CD4-positive, alpha-beta T cell (primary cell): ENCODE data around the gene ZNF500. TPM values are rescaled to one million over a fixed set of nuclear protein-coding genes. Genes with fewer than 3 reads are reported as not detected.

Experiments used
- ATAC-seq: fragments of 200-7000 bp; cut with Tn5 transposase; one replicate; pipeline ENCODE4 v1.10.0; 2022; ENCODE audit warnings: mild to moderate bottlenecking; ENCODE audit not compliant: poor library complexity
- CTCF ChIA-PET: fragments of 350-600 bp; sonication (Branson Sonifier 250); formaldehyde crosslinking; loops from one replicate; lab custom pipeline; 2021; ENCODE audit warnings: antibody characterized with exemption, inconsistent platforms; lab: Charles Lee
- POLR2A ChIA-PET: fragments of 350-600 bp; sonication (Branson Sonifier 250); formaldehyde crosslinking; loops from one replicate; lab custom pipeline; 2021; ENCODE audit warnings: antibody characterized with exemption, inconsistent platforms; lab: Charles Lee
- DNase-seq, 14 experiments: peaks; one replicate each; pipeline ENCODE4 v3.0.0-alpha.2; 2013 to 2020; ENCODE audit warnings: mixed read lengths in 2 of 14
- H3K27ac ChIP-seq, 2 donors: one replicate each; pipeline versions ENCODE4 v1.5.1 to v1.7.0; 2013; ENCODE audit warnings: low read length in 2 of 2, low read depth in 1 of 2, mild to moderate bottlenecking in 1 of 2
- H3K27me3 ChIP-seq, 2 experiments: 1 replicate in 1 of 2; 2 replicates in 1 of 2; pipeline versions ENCODE4 v1.6.1 to v1.7.0; 2013; ENCODE audit warnings: low read length in 2 of 2, control low read depth in 1 of 2, mild to moderate bottlenecking in 1 of 2, moderate library complexity in 1 of 2; ENCODE audit not compliant: insufficient read depth in 2 of 2, control insufficient read depth in 1 of 2
- H3K36me3 ChIP-seq: one replicate; pipeline ENCODE4 v1.6.1; 2013; ENCODE audit warnings: low read length, control low read depth; ENCODE audit not compliant: insufficient read depth
- H3K4me1 ChIP-seq: one replicate; pipeline ENCODE4 v1.6.1; 2013; ENCODE audit warnings: low read length, control low read depth; ENCODE audit not compliant: insufficient read depth
- H3K4me3 ChIP-seq: one replicate; pipeline ENCODE4 v1.5.1; 2013; ENCODE audit warnings: mild to moderate bottlenecking, low read length, moderate library complexity
- H3K9me3 ChIP-seq, 2 experiments: 1 replicate in 1 of 2; 2 replicates in 1 of 2; pipeline versions ENCODE4 v1.6.1 to v1.7.0; 2013; ENCODE audit warnings: low read length in 2 of 2, mild to moderate bottlenecking in 2 of 2, control low read depth in 1 of 2, moderate library complexity in 1 of 2; ENCODE audit not compliant: control insufficient read depth in 1 of 2, insufficient read depth in 1 of 2
- H3K27ac Mint-ChIP-seq: one replicate; pipeline ENCODE4 v1.8.0; 2020; ENCODE audit warnings: mixed read lengths
- H3K27me3 Mint-ChIP-seq: one replicate; pipeline ENCODE4 v1.8.0; 2021; ENCODE audit warnings: mixed read lengths
- H3K36me3 Mint-ChIP-seq: one replicate; pipeline ENCODE4 v1.8.0; 2021; ENCODE audit warnings: low read depth, mixed read lengths
- H3K4me1 Mint-ChIP-seq: one replicate; pipeline ENCODE4 v1.8.0; 2021; ENCODE audit warnings: low read depth, mixed read lengths
- H3K4me3 Mint-ChIP-seq: one replicate; pipeline ENCODE4 v1.8.0; 2020; ENCODE audit warnings: mild to moderate bottlenecking, mixed read lengths
- H3K9me3 Mint-ChIP-seq: one replicate; pipeline ENCODE4 v1.8.0; 2020; ENCODE audit warnings: mixed read lengths
- intact Hi-C, 2 experiments: fragments of 100-400 bp; cut with DNase I in 1 of 2; cut with micrococcal nuclease in 1 of 2; formaldehyde crosslinking; loops; one replicate each; pipeline versions ENCODE4 v1.15.1 to v1.9.0; 2023 to 2025; cut with DNase I, micrococcal nuclease
- total RNA-seq, 174 experiments: library from RNA in 2 of 174; stranded (reverse) in 2 of 174; gene quantifications; one replicate each; pipeline ENCODE4 v1.2.3 and lab custom pipeline; 2021 to 2026
- TF ChIP-seq, protein P1 (sequence below): fragments of 200-600 bp; IDR thresholded peaks from one replicate; pipeline ENCODE4 v1.8.0; 2022; ENCODE audit warnings: antibody characterized with exemption, mild to moderate bottlenecking

ZNF500 gene
- total RNA-seq, 2 experiments from 2014 or later: 11.8 to 12.4 TPM

DNA sequence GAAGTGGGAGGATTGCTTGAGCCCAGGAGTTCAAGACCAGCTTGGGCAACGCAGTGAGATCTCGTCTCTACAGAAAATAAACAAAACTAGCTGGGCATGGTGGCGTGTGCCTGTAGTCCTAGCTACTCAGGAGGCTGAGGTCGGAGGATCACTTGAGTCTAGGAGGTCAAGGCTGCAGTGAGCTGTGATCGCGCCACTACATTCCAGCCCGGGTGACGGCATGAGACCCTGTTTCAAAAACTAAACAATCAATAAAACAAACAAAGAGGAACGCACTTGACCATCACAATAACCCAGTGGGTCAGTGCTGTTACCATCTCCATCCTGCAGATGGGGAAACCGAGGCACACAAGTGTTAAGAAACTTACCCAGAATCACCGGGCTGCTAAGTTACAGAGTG, 13.7 kb downstream of the ZNF500 start:
- Histone ChIP-seq H3K27me3 (no peaks in the 10 kb centered on the region), H3K4me3 (no peak overlapping the region), H3K4me1 (peaks cover 4% of the 10 kb centered on the region), H3K27ac (no peak overlapping the region), H3K9me3 (peaks cover 0 to 3% of the 10 kb centered on the region in 2 experiments), H3K36me3 (peaks cover 52% of the 10 kb centered on the region)
- no peaks in the 10 kb centered on the region for H3K9me3 Mint-ChIP-seq
- no peak overlapping the region for H3K4me3 Mint-ChIP-seq
- CTCF ChIA-PET: no interaction called here
- H3K27ac Mint-ChIP-seq: no peak overlapping the region
- ATAC-seq (no peak), DNase-seq (no peak)
- no peaks in the 10 kb centered on the region for H3K27me3 Mint-ChIP-seq
- H3K36me3 Mint-ChIP-seq: peaks cover 49% of the 10 kb centered on the region
- POLR2A ChIA-PET: no interaction called here
- TF ChIP-seq, protein P1, sequence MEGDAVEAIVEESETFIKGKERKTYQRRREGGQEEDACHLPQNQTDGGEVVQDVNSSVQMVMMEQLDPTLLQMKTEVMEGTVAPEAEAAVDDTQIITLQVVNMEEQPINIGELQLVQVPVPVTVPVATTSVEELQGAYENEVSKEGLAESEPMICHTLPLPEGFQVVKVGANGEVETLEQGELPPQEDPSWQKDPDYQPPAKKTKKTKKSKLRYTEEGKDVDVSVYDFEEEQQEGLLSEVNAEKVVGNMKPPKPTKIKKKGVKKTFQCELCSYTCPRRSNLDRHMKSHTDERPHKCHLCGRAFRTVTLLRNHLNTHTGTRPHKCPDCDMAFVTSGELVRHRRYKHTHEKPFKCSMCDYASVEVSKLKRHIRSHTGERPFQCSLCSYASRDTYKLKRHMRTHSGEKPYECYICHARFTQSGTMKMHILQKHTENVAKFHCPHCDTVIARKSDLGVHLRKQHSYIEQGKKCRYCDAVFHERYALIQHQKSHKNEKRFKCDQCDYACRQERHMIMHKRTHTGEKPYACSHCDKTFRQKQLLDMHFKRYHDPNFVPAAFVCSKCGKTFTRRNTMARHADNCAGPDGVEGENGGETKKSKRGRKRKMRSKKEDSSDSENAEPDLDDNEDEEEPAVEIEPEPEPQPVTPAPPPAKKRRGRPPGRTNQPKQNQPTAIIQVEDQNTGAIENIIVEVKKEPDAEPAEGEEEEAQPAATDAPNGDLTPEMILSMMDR: no peak
- no peaks in the 10 kb centered on the region for H3K4me1 Mint-ChIP-seq
- intact Hi-C loops: no loop called here

DNA sequence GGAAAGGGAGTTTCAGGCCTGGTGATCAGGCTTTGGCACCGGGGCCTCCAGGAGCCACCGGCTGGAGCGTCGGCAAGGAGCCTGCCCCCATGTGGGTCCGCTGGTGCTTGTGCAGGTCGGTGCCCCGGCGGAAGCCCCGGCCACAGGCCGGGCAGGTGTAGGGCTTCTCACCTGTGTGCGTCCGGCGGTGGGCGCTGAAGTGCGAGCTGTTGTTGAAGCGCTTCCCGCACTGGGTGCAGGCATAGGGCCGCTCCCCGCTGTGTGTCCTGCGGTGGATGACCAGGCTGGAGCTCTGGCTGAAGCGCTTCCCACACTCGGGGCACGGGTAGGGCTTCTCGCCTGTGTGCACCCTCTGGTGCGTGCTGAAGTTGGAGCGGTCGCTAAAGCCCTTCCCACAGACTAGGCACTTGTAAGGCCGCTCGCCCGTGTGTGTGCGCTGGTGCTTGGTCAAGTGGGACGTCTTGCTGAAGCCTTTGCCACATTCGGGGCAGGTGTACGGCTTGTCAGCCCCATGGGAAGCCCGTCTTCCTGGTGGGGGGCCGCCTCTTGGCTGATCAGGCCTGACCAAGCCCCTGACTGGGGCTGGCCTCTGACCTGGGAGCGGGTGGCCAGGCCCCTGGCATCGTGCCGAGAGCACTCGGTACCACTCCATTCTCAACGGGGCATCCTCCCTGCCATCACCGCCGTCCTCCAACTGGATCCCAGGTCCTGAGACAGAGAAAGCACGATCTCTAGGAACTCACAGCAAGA, 14.4 kb downstream of the ZNF500 start:
- no peak overlapping the region for H3K4me3 Mint-ChIP-seq
- Histone ChIP-seq H3K27ac (no peak overlapping the region), H3K27me3 (no peaks in the 10 kb centered on the region), H3K4me3 (no peak overlapping the region), H3K4me1 (peaks cover 7% of the 10 kb centered on the region), H3K36me3 (peaks cover 49% of the 10 kb centered on the region), H3K9me3 (peaks cover 0 to 3% of the 10 kb centered on the region in 2 experiments)
- H3K4me1 Mint-ChIP-seq: no peaks in the 10 kb centered on the region
- H3K27ac Mint-ChIP-seq: no peak overlapping the region
- CTCF ChIA-PET: no interaction called here
- TF ChIP-seq, protein P1: no peak
- intact Hi-C loops: no loop called here
- DNase-seq: no peak
- H3K27me3 Mint-ChIP-seq: no peaks in the 10 kb centered on the region
- no peaks in the 10 kb centered on the region for H3K9me3 Mint-ChIP-seq
- POLR2A ChIA-PET: no interaction called here
- H3K36me3 Mint-ChIP-seq: peaks cover 42% of the 10 kb centered on the region
- no peak for ATAC-seq

DNA sequence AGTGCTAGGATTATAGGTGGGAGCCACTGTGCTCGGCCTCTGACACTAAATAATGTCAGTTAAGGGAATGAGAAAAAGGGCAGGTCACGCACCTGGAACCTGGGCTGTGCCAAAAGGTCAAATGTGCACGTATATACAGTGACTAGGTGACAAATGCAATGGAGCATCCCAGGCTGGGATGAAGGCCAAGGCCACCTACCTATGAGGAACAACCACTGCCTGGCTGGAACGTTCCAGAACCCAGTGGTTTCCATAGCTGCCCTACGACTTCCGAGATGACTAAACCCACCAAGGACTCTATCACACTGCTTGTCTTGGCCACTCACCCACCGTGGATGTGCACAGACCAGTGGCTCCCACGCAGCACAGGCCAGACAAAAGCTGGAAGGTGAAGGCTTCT, 16.1 kb downstream of the ZNF500 start:
- H3K27ac Mint-ChIP-seq: no peak overlapping the region
- TF ChIP-seq, protein P1: no peak
- no peaks in the 10 kb centered on the region for H3K4me1 Mint-ChIP-seq

More for the DNA sequence above, 16.1 kb downstream of the ZNF500 start:
- Mint-ChIP-seq H3K4me3 (no peak overlapping the region), H3K9me3 (no peaks in the 10 kb centered on the region), H3K36me3 (peaks cover 32% of the 10 kb centered on the region), H3K27me3 (no peaks in the 10 kb centered on the region)
- ATAC-seq (no peak), DNase-seq (no peak)
- no peaks in the 10 kb centered on the region for H3K27me3 ChIP-seq
- intact Hi-C loops: no loop called here
- ChIA-PET POLR2A (no interaction called here), CTCF (no interaction called here)
- H3K4me3 ChIP-seq: no peak overlapping the region
- peaks cover 0 to 3% of the 10 kb centered on the region in 2 experiments for H3K9me3 ChIP-seq
- H3K27ac ChIP-seq: no peak overlapping the region
- peaks cover 16% of the 10 kb centered on the region for H3K4me1 ChIP-seq
- H3K36me3 ChIP-seq: peaks cover 47% of the 10 kb centered on the region
